RWPE1 (cell line): ENCODE results near the gene SH3GLB2.

Experiments
- CTCF ChIA-PET: fragments of 350-600 bp; sonication (Branson Sonifier 250); formaldehyde crosslinking; extraction: SDS; loops from one replicate; lab custom pipeline; 2021; lab: Yijun Ruan, JAX
- POLR2A ChIA-PET: fragments of 400-600 bp; formaldehyde crosslinking; extraction: SDS; loops from one replicate; lab custom pipeline; 2020; ENCODE audit warnings: antibody characterized with exemption; ENCODE audit not compliant: low non-redundant PET; lab: Yijun Ruan, JAX
- DNase-seq: peaks from one replicate; pipeline ENCODE4 v3.0.0; 2012; ENCODE audit warnings: low spot score
- H3K27ac ChIP-seq: fragments of 450-650 bp; 2 replicates; pipeline ENCODE4 v1.5.1; 2017
- TF ChIP-seq, protein P1 (sequence below): fragments of 450-650 bp; conservative IDR thresholded peaks from 2 replicates; pipeline ENCODE4 v1.5.1; 2017; ENCODE audit warnings: low read depth, mild to moderate bottlenecking

Gene SH3GLB2

DNA sequence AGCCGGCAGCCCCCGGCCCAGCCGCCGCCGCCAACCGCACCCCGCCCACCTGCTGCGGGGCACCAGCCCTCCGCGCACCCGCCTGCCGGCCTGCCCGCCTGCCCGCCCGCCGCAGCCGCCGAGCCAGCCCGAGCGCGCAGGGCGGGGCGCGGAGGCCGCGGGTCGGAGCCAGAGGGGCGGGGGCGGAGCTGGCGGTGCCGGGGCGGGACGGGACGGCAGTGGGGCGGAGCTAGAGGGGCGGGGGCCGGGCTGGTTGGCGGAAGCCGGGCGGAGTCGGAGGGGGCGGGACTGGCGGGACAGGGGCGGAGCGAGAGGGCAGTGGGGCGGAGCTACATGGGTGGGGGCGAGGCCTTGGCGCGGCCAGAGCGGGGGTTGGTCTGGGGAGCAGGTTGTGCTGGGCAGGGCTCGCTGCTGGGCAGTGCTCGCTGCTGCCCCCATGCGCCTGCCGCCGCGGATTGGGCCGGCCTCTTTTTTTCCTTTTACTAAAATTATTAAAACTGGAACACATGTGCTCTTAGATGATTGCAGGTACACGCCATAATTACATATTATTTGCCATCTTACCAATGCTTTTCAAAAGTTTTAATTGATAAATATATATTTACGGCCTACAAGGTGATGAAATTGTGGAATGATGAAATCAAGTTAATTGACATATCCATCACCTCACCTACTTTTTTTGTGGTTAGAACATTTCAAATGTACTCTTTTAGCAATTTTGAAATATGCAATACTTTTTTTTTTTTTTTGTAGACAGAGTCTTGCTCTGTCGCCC, at the start of gene SH3GLB2:
SH3GLB2 (minus strand) TSS at position 140 of the 775 bp plus-strand sequence. CDS start 177 bp downstream, outside the sequence.
- H3K27ac ChIP-seq: peak within 1 kb of the TSS; percentile 79

DNA sequence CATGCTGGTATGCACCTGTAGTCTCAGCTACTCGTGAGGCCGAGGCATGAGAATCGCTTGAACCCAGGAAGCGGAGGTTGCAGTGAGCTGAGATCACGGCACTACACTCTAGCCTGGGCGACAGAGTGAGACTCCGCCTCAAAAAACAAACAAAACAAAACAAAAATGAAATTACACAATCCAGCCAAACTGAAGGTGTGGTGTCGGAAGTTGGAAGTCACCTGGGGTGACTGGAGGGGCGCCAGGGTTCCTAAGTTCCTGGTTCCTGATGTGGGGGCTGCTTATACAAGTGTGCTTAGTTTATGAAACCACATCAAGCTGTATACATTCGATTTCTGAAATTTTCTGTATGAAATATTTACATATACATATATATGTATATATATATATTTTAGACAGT, 49.1 kb upstream of the SH3GLB2 start:
- 0 out of 2 replicates have a peak overlapping the region, but pooled peaks have one; percentile 2 for H3K27ac ChIP-seq
- TF ChIP-seq, protein P1, sequence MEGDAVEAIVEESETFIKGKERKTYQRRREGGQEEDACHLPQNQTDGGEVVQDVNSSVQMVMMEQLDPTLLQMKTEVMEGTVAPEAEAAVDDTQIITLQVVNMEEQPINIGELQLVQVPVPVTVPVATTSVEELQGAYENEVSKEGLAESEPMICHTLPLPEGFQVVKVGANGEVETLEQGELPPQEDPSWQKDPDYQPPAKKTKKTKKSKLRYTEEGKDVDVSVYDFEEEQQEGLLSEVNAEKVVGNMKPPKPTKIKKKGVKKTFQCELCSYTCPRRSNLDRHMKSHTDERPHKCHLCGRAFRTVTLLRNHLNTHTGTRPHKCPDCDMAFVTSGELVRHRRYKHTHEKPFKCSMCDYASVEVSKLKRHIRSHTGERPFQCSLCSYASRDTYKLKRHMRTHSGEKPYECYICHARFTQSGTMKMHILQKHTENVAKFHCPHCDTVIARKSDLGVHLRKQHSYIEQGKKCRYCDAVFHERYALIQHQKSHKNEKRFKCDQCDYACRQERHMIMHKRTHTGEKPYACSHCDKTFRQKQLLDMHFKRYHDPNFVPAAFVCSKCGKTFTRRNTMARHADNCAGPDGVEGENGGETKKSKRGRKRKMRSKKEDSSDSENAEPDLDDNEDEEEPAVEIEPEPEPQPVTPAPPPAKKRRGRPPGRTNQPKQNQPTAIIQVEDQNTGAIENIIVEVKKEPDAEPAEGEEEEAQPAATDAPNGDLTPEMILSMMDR: no peak
- ChIA-PET CTCF (interaction anchor here (0.7 kb wide), 1 partner anchor 35 kb away, joined by 3 read pairs; no protein-coding TSS in a partner anchor), POLR2A (no interaction called here)
- no peak for DNase-seq

More for the DNA sequence above, at the start of gene SH3GLB2:
- POLR2A ChIA-PET: interaction anchor here (0.5 kb wide), 1 partner anchor 369 kb away, joined by 10 read pairs; no protein-coding TSS in a partner anchor
- DNase-seq: peak; percentile 99
- TF ChIP-seq, protein P1: peak; percentile 100
- CTCF ChIA-PET: interaction anchor here (0.6 to 2.1 kb wide), 8 partner anchors 9 to 1430 kb away, joined by 3 to 9 read pairs (median 3); no protein-coding TSS in a partner anchor

DNA sequence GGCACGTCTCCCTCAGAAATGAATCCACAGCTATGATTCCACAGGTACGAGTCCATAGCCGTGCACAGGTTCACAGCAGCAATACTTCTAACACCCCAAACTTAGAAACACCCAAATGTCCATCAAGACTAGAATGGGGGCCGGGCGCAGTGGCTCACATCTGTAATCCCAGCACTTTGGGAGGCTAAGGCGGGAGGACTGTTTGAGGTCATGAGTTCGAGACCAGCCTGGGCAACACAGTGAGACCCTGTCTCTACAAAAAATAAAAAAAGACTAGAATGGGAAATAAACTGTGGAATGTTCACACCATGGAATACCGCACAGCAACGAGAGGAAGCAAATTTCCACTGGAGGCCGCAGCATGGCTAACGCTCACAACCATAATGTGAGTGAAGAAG, 48.5 kb upstream of the SH3GLB2 start:
- POLR2A ChIA-PET: no interaction called here
- CTCF ChIA-PET: no interaction called here

DNA sequence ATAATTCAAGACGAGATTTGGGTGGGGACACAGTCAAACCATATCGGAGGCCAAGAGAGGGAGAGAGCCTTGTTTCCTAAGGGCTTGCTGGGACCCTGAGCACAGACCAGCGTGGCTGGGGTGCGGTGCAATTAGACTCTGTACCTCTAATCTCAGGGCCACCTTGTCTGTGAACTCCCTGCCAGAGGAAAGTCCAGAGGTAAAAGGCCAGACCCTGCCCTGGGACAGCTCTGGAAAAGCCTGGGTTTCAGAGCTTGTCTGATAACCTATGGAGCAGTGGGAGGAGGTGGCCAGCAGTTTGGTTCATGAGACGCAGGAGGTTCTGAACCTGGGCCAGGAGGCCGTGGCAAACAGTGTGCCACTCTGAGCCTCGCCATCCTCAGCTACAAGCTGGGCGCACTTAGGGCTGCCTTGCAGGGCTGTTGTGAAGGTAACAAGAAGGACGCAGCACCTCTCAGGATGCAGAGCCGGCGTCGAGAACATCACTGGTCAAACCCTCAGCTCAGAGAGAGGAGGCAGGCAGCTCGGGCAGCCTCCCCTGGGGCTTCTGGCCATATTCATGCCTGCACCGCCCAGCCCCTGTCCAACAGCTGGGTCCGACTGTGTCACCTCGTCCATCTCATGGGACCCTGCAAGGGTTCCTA, 48.0 kb upstream of the SH3GLB2 start:
- CTCF ChIA-PET: no interaction called here
- POLR2A ChIA-PET: no interaction called here

More for the DNA sequence above, 48.5 kb upstream of the SH3GLB2 start:
- peak overlapping the region; percentile 2; the same call in 1 of the 2 replicates for H3K27ac ChIP-seq
- no peak for DNase-seq
- TF ChIP-seq, protein P1: no peak

DNA sequence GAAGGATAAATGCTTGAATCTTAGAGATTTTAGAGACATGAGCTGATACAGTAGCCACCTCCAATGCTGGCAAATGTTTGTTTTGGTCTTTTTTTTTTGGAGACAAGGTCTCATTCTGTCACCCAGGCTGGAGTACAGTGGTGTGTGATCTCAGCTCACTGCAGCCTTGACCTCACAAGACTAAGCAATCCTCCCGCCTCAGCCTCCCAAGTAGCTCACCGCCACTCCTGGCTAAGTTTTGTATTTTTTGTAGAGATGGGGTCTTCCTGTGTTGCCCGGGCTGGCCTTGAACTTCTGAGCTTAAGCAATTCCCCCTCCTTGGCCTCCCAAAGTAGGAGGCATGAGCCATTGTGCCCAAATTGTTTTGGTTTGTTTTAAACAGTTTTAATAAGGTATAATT, 46.0 kb upstream of the SH3GLB2 start:
- TF ChIP-seq, protein P1: no peak
- ChIA-PET CTCF (interaction anchor here (0.7 kb wide), 2 partner anchors 29 to 44 kb away, joined by 3 read pairs; no protein-coding TSS in a partner anchor), POLR2A (no interaction called here)
- no peak for DNase-seq
- no peak overlapping the region for H3K27ac ChIP-seq

More for the DNA sequence above, 48.0 kb upstream of the SH3GLB2 start:
- DNase-seq: no peak
- peak overlapping the region; percentile 2; the same call in 1 of the 2 replicates for H3K27ac ChIP-seq
- TF ChIP-seq, protein P1: no peak

DNA sequence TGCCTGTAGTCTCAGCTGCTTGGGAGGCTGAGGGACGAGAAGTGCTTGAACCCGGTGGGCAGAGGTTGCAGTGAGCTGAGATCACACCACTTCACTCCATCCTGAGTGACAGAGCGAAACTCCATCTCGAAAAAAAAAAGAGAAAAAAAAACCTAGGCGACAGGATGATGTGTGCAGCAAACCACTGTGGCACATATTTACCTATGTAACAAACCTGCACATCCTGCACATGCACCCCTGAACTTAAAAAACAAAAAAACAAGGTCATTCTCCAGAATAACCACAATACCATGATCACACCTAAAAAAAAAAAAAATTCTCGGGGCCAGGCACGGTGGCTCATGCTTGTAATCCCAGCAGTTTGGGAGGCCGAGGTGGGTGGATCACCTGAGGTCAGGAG, 45.3 kb upstream of the SH3GLB2 start:
- TF ChIP-seq, protein P1: no peak
- no peak for DNase-seq
- peak overlapping the region; percentile 1; the same call in 1 of the 2 replicates for H3K27ac ChIP-seq
- CTCF ChIA-PET: interaction anchor here (0.7 kb wide), 1 partner anchor 45 kb away, joined by 3 read pairs; no protein-coding TSS in a partner anchor
- POLR2A ChIA-PET: no interaction called here
